ENCODE data around the gene CRTC3.
"Not testable (repeated sequence)": the region's sequence is repeated elsewhere in the genome, so short reads cannot be mapped to it uniquely, and the experiment has no call there.

CRTC3 gene

GRCh38 chr15:90654233-90655136, 124.8 kb downstream of the CRTC3 start:
- no peak for FAIRE-seq

- FAIRE-seq = not testable (repeated sequence)
These were observed 127.9 kb downstream of the CRTC3 start for GRCh38 chr15:90657520-90658172.

GRCh38 chr15:90659481-90659880, 129.8 kb downstream of the CRTC3 start:
- FAIRE-seq = no peak

- no peak for FAIRE-seq
These were observed 130.7 kb downstream of the CRTC3 start for GRCh38 chr15:90660195-90660998.

- FAIRE-seq = not testable (repeated sequence)
These were observed 131.2 kb downstream of the CRTC3 start for GRCh38 chr15:90660999-90661330.

- FAIRE-seq = not testable (repeated sequence)
These were observed 134.3 kb downstream of the CRTC3 start for GRCh38 chr15:90664081-90664461.

- FAIRE-seq = no peak
These were observed 135.0 kb downstream of the CRTC3 start for GRCh38 chr15:90664650-90665287.

GRCh38 chr15:90665288-90666134, 135.8 kb downstream of the CRTC3 start:
- FAIRE-seq = no peak

- no peak for FAIRE-seq
These were observed 136.6 kb downstream of the CRTC3 start for GRCh38 chr15:90666135-90666909.

- no peak for FAIRE-seq
These were observed 137.5 kb downstream of the CRTC3 start for GRCh38 chr15:90667073-90667754.

GRCh38 chr15:90667755-90668345, 138.1 kb downstream of the CRTC3 start:
- FAIRE-seq = not testable (repeated sequence)

GRCh38 chr15:90670631-90671030, 140.9 kb downstream of the CRTC3 start:
- FAIRE-seq = not testable (repeated sequence)

- no peak for FAIRE-seq
These were observed 141.5 kb downstream of the CRTC3 start for GRCh38 chr15:90671216-90671615.

GRCh38 chr15:90673357-90673756, 143.6 kb downstream of the CRTC3 start:
- not testable (repeated sequence) for FAIRE-seq

GRCh38 chr15:90674476-90674875, 144.8 kb downstream of the CRTC3 start:
- FAIRE-seq = no peak

GRCh38 chr15:90675464-90675863, 145.7 kb downstream of the CRTC3 start:
- FAIRE-seq = no peak

- FAIRE-seq = no peak
These were observed 148.4 kb downstream of the CRTC3 start for GRCh38 chr15:90677807-90678790.

- no peak for FAIRE-seq
These were observed 150.2 kb downstream of the CRTC3 start for GRCh38 chr15:90679959-90680358.
